NCI-H2171 (cell line): Measurements from ENCODE around the gene UNC13C.

Experiments used
- DNase-seq: peaks from one replicate; lab custom pipeline; 2025; lab: John Stamatoyannopoulos, UW

Gene UNC13C

DNA sequence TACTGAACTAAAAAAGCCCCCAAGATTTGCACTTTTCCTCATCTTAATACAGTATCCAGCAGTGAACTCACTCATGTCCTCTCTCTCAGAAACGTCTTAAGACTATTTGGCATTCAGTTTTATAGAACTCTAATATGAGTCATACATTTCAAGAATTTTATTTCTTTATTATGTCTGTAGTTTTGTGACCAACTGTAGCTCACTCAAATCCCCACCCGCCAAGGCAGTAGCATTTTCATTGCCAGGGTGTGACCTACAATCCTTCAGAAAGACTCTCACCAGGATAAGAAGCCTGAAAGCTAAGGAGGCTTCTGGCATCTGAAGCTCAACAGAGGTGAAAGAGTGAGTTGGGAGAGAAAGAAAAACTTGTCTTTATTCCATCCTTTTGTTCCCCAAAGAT, 681.4 kb downstream of the UNC13C start:
- DNase-seq = no peak

DNA sequence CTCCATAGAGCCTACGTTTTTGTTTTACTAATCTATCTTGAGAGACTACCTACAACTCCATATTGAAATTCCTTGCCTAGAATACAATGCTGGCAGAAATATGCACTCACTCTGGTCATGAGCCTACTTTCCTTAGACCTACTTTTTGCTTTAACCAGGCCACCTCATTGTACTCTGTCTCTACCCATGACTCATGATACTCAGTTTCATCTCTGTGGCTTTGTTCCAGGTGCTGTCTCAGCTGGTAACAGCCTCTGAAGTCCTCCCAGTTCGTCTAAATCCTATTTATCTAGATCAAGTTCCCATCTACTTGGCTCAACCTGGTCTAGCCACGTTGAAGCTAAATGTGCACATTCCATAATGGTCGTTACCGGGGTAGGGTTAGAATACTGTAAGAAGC, 682.1 kb downstream of the UNC13C start:
- DNase-seq = no peak

- no peak for DNase-seq
Measured at GRCh38 chr15:54675241-54675640, 697.0 kb downstream of the UNC13C start.

- no peak for DNase-seq
Measured at GRCh38 chr15:54681584-54681983, 703.3 kb downstream of the UNC13C start.
